ENCODE measurements around the gene ZNF100.
"Not testable (repeated sequence)": the region's sequence is repeated elsewhere in the genome, so short reads cannot be mapped to it uniquely, and the experiment has no call there.

The ZNF100 gene

DNA sequence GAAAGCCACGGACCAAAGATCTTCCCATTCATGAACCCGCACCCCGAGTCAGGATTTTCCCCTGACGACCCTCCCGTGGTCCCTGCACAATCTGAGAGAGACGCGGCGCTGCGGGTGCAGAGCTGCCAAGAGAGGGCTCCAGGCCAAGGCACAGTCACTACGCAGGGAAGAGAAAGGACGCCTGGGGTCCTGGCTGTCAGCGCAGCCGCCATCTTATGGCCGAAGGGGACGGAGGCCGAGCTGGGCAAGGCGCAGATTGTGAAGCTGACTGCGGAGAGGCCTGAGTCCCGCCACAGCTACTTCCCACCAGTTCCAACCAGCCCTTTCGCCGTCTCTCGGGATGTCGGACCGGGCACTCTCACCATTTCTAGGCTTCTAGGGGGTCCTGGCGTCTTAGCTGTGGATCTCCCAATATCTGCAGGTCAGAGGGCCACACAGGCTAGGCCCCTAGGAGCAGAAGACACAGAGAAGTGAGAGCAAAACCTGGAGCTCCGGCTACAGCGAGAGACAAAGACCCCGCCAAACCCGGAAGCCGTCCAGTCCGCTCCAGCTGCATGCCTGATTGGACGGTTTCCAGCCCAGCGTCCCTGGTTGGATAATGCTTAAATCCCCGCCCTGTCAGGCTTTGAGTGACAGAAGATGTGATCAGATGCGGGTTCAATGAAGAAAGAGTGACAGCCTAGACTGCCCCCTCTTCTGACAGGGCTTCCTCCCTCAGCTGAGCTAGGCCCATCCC lies at the start of gene ZNF100:
Gene ZNF100, minus strand, starts transcription at position 515 of the 736 bp plus-strand sequence. Its CDS starts 150 bp downstream, at position 365.
- DNase-seq, result peak; percentile 78

GRCh38 chr19:21812448-21812847 lies 45.1 kb upstream of the ZNF100 start:
- DNase-seq, result no peak

DNA sequence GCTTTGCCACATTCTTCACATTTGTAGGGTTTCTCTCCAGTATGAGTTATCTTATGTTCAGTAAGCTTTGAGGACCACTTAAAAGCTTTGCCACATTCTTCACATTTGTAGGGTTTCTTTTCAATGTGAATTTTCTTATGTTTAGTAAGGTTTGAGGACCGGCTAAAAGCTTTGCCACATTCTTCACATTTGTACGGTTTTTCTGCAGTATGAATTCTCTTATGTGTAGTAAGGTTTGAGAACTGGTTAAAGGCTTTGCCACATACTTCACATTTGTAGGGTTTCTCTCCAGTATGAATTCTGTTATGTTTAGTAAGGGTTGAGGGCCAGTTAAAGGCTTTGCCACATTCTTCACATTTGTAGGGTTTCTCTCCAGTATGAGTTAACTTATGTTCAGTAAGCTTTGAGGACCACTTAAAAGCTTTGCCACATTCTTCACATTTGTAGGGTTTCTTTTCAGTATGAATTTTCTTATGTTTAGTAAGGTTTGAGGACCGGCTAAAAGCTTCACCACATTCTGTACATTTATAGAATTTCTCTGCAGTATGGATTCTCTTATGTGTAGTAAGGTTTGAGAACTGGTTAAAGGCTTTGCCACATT lies 41.1 kb upstream of the ZNF100 start:
- not testable (repeated sequence) for DNase-seq

GRCh38 chr19:21789466-21790085 lies 22.2 kb upstream of the ZNF100 start:
- DNase-seq, result no peak

- no peak for DNase-seq
Measured at GRCh38 chr19:21786936-21787335, 19.6 kb upstream of the ZNF100 start.

- not testable (repeated sequence) for DNase-seq
Measured at GRCh38 chr19:21775792-21776191, 8.4 kb upstream of the ZNF100 start.

- not testable (repeated sequence) for DNase-seq
Measured at GRCh38 chr19:21766705-21767064, 694 bp downstream of the ZNF100 start.

GRCh38 chr19:21765151-21765550 lies 2.2 kb downstream of the ZNF100 start:
- DNase-seq, result no peak

- DNase-seq, result not testable (repeated sequence)
Measured at GRCh38 chr19:21761547-21761946, 5.8 kb downstream of the ZNF100 start.

- DNase-seq, result no peak
Measured at GRCh38 chr19:21758296-21758695, 9.1 kb downstream of the ZNF100 start.

- DNase-seq, result not testable (repeated sequence)
Measured at GRCh38 chr19:21755555-21755954, 11.8 kb downstream of the ZNF100 start.

DNA sequence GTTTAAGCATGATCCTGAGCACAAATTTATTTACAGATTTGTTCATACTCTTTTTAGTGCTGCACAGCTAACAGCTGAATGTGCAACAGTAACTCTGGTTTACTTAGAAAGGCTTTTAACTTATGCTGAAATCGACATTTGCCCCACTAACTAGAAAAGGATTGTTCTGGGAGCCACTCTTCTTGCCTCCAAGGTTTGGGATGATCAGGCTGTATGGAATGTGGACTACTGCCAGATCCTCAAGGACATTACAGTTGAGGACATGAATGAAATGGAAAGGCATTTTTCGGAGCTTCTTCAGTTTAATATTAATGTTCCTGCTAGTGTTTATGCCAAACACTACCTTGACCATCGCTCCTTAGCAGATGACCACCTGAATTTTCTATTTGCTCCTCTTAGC lies 16.0 kb downstream of the ZNF100 start:
- DNase-seq, result no peak

DNA sequence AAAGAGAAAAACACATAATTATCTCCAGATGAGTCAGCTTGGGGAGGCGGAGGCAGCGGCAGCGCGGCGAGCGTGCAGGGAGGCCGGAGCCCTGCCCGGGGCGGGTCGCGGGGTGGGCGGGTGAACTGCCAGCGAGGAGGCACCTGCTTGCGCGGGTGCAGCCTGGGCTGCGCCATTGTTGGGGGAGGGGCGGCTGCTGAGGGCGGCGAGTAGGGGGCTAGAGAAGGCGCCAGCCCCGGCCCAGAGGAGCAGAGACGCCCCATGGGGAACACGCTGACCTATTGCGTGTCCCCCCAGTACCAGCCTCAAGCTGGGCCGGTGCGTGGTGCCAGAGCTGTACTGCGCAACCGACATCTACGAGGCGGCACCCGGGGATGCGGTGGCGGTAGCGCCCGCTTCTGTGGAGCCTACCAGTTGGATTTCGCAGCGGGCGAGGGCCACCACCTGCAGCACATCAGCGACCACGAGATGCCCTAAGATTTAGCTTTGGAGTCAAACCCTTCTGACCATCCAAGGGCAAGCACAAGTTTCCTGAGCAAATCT lies 16.7 kb downstream of the ZNF100 start:
- DNase-seq, result no peak

DNA sequence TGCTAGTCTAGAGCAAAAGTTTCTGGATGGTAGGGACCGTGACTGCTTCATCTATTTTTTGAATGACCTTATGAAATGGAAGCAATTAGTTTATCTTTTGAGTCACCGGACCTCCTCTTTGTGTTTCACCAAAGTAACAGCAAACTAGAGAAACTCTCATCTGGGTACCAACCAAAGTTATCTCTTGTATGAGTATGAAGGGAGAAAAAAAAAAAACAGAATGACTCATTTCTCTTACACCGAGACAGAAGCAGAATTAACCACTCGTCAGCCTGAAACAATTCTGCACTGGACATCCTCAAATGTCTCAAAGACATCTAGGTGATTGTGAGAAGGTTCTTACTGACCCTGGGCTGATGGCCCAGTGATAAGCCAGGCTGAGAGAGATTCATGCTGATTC lies 18.3 kb downstream of the ZNF100 start:
- DNase-seq, result no peak

DNA sequence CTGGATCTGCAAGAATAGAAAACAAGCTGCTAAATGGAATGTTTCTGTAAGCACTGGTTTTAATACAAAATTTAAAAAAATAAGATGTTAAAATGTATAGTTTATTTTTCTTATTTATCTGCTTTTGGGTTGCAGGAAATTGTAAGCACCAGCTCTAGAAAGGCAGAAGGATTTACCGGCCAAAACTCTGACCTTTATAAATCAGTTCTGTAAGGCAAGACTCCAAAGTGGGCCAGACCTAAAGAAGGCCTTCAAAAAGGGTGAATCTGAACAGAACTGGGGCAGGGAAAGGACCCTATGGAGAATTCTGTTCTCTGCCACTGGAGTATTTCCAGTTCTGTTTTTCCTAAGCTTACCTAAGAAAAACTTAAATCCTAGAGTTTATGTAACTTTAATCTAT lies 19.3 kb downstream of the ZNF100 start:
- DNase-seq, result no peak

DNA sequence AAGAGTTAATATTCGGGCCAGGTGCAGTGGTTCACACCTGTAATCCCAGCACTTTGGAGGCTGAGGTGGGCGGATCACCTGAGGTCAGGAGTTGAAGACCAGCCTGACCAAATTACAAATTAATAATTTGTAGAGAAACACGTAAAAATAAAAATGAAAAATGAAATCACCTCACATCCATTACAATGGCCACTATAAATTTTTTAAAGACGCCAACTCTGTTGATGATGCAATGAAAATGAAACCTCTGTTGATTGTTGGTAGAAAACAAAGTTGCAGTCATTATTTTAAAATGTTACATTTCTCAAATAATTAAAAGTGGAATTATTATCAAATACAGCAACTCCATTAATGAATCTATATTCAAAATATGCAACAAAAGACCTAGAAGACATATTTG lies 26.8 kb downstream of the ZNF100 start:
- no peak for DNase-seq

DNA sequence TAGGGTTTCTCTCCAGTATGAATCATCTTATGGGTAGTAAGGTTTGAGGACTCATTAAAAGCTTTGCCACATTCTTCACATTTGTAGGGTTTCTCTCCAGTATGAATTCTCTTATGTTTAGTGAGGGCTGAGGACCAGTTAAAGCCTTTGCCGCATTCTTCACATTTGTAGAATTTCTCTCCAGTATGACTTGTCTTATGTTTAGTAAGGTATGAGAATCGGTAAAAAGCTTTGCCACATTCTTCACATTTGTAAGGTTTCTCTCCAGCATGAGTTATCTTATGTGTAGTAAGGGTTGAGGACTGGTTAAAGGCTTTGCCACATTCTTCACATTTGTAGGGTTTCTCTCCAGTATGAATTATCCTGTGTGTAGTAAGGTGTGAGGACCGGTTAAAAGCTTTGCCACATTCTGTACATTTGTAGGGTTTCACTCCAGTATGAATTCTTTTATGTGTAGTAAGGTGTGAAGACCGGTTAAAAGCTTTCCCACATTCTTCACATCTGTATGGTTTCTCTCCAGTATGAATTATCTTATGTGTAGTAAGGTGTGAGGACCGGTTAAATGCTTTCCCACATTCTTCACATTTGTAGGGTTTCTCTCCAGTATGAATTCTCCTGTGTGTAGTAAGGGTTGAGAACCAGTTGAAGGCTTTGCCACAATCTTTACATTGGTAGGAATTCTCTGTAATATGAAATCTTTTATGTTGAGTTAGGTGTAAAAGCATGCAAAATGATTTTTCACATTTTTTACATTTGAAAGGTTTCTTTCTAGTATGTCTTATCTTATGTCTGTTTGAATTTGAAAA lies 40.2 kb downstream of the ZNF100 start:
- not testable (repeated sequence) for DNase-seq

DNA sequence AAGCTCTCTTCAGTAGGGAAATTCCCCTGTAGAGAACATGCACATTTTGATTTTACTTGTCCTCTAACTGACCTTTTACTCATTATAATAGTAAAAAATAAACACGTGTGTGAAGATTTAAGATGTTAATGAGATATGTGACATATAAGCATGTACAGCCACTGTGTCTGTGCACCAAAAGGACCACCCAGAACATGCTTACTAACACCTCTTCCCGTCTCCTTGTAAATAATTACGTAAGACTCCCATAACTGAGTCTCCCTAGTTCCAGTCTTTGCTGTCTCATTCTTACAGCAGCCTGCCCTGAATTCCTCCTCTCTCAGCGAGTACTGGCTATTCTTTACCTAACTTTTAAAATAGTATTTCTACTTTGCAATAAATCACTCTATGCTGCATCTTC lies 53.6 kb downstream of the ZNF100 start:
- no peak for DNase-seq

- no peak for DNase-seq
Measured at GRCh38 chr19:21709464-21709863, 57.9 kb downstream of the ZNF100 start.

DNA sequence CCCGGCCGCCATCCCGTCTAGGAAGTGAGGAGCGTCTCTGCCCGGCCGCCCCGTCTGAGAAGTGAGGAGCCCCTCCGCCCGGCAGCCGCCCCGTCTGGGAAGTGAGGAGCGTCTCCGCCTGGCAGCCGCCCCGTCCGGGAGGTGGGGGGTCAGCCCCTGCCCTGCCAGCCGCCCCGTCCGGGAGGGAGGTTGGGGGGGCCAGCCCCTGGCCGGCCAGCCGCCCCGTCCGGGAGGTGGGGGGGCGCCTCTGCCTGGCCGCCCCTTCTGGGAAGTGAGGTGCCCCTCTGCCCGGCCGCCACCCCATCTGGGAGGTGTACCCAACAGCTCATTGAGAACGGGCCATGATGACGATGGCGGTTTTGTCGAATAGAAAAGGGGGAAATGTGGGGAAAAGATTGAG lies 59.5 kb downstream of the ZNF100 start:
- not testable (repeated sequence) for DNase-seq

DNA sequence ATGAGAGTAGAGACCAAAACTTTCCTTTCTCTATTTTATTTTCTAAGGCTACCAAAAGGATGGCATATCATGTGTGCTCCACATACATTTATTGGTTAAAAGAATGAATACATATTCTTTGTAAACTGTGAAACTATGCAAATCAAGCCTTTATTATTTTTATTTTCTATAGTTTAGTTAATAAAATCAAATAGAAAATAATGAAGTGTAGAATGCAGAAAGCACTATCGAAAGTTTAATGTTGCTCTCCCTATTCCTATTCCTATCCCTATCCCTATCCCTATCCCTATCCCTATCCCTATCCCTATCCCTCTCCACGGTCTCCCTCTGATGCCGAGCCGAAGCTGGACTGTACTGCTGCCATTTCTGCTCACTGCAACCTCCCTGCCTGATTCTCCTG lies 60.3 kb downstream of the ZNF100 start:
- DNase-seq, result no peak

DNA sequence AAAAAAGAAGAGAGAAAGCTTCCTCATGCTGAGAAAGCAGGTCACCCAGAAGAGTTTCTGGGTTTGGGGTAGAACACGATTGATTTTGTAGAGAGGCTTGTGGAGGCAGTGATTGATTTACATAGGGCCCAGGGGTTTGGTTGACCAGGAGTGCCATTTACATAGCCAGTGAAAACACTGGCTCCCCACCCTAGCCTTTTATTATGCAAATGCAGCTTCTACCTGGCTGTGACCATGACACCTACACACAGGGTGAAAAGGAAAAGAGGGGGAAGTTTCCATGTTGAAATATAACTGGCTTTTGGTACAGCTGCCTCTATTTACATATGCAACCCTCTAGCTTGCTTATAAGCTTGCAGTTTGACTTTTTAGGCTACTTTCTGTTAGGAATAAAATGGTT lies 62.0 kb downstream of the ZNF100 start:
- no peak for DNase-seq

- DNase-seq, result no peak
Measured at GRCh38 chr19:21704320-21704719, 63.1 kb downstream of the ZNF100 start.

Measured in activated T-cell treated with anti-CD3 and anti-CD28 coated beads for 4 hours (primary cell).